PC-3 (cell line): ENCODE results near the gene S100PBP. TPM values are rescaled to one million over a fixed set of nuclear protein-coding genes. Genes with fewer than 3 reads are reported as not detected.

Source experiments
- ATAC-seq: fragments of 200-7000 bp; cut with Tn5 transposase; 2 replicates; pipeline ENCODE4 v1.9.1; 2020; ENCODE audit warnings: mild to moderate bottlenecking, moderate library complexity
- BruUV-seq: library from RNA; stranded (reverse); fragments of 400-500 nt; replicated peaks from 2 replicates; lab custom pipeline; 2021; lab: Mats Ljungman, UMichigan
- CTCF ChIA-PET: fragments of 300-600 bp; sonication (Branson Sonifier 250); formaldehyde crosslinking; loops from one replicate; lab custom pipeline; 2022; ENCODE audit warnings: antibody characterized with exemption; lab: Charles Lee
- POLR2A ChIA-PET: fragments of 300-600 bp; sonication (Branson Sonifier 250); formaldehyde crosslinking; loops from one replicate; lab custom pipeline; 2022; ENCODE audit warnings: antibody characterized with exemption; ENCODE audit not compliant: unreplicated experiment; lab: Charles Lee
- DNase-seq: peaks from one replicate; pipeline ENCODE4 v3.0.0-alpha.2; 2015
- H2AFZ ChIP-seq: fragments of 300-600 bp; sonication (generic); 2 replicates; pipeline ENCODE4 v1.6.0; 2016; ENCODE audit warnings: antibody characterized with exemption, low read length
- H3F3A ChIP-seq: fragments of 300-600 bp; sonication (generic); one replicate; pipeline ENCODE4 v1.6.0; 2017; ENCODE audit warnings: antibody characterized with exemption, low read length, control low read depth, mild to moderate bottlenecking; ENCODE audit not compliant: unreplicated experiment
- H3K27ac ChIP-seq: fragments of 300-600 bp; sonication (generic); 2 replicates; pipeline ENCODE4 v1.5.1; 2016; ENCODE audit warnings: mild to moderate bottlenecking, low read length
- H3K27me3 ChIP-seq: fragments of 300-600 bp; sonication (generic); 2 replicates; pipeline ENCODE4 v1.6.1; 2016; ENCODE audit warnings: low read length, mixed read lengths
- H3K36me3 ChIP-seq: fragments of 300-600 bp; sonication (generic); 2 replicates; pipeline ENCODE4 v1.6.1; 2016; ENCODE audit warnings: low read depth, mixed run types, low read length, mixed read lengths
- H3K4me1 ChIP-seq: fragments of 300-600 bp; sonication (generic); 2 replicates; pipeline ENCODE4 v1.5.1; 2016; ENCODE audit warnings: low read length; ENCODE audit not compliant: insufficient read depth
- H3K4me2 ChIP-seq: fragments of 300-600 bp; sonication (generic); 2 replicates; pipeline ENCODE4 v1.6.0; 2016; ENCODE audit warnings: low read length
- H3K4me3 ChIP-seq: fragments of 300-600 bp; sonication (generic); 2 replicates; pipeline ENCODE4 v1.5.1; 2016; ENCODE audit warnings: mild to moderate bottlenecking, low read length, mixed read lengths
- H3K79me2 ChIP-seq: fragments of 300-600 bp; sonication (generic); 2 replicates; pipeline ENCODE4 v1.6.1; 2017; ENCODE audit warnings: low read length, mixed read lengths
- H3K9ac ChIP-seq: fragments of 300-600 bp; sonication (generic); 2 replicates; pipeline ENCODE4 v1.6.0; 2016; ENCODE audit warnings: mild to moderate bottlenecking, low read length
- H3K9me2 ChIP-seq: fragments of 300-600 bp; sonication (generic); replicated peaks from 2 replicates; pipeline ENCODE4 v1.6.1; 2016; ENCODE audit warnings: mixed run types, low read length, mixed read lengths
- H3K9me3 ChIP-seq: fragments of 300-600 bp; sonication (generic); 2 replicates; pipeline ENCODE4 v1.6.1; 2016; ENCODE audit warnings: low read length, mixed read lengths
- H4K20me1 ChIP-seq: fragments of 300-600 bp; sonication (generic); 2 replicates; pipeline ENCODE4 v1.6.1; 2016; ENCODE audit warnings: low read length, mixed read lengths
- EZH2 ChIP-seq: fragments of 300-600 bp; sonication (generic); IDR thresholded peaks from one replicate; pipeline ENCODE4 v1.6.1; 2017; ENCODE audit warnings: antibody characterized with exemption, mild to moderate bottlenecking, low read length; ENCODE audit not compliant: unreplicated experiment
- EZH2phosphoT487 ChIP-seq: fragments of 300-600 bp; sonication (generic); IDR thresholded peaks from 2 replicates; pipeline ENCODE4 v1.6.1; 2018; ENCODE audit warnings: mild to moderate bottlenecking, antibody characterized with exemption, low read length, borderline replicate concordance
- intact Hi-C: fragments of 100-400 bp; cut with micrococcal nuclease; formaldehyde crosslinking; loops from 2 replicates; pipeline ENCODE4 v1.9.0; 2023
- total RNA-seq: library from RNA; depleted of rRNA; stranded (reverse); fragments of >200 nt; gene quantifications from 2 replicates; pipeline ENCODE4 v1.2.3, GENCODE V29; 2014
- TF ChIP-seq, protein P1 (sequence below): fragments of 300-600 bp; sonication (generic); conservative IDR thresholded peaks from 2 replicates; pipeline ENCODE4 v1.5.1; 2017; ENCODE audit warnings: antibody characterized with exemption, low read depth, mild to moderate bottlenecking, low read length

Gene S100PBP
- total RNA-seq, 1 experiment from 2014 or later = 13.2 TPM

DNA sequence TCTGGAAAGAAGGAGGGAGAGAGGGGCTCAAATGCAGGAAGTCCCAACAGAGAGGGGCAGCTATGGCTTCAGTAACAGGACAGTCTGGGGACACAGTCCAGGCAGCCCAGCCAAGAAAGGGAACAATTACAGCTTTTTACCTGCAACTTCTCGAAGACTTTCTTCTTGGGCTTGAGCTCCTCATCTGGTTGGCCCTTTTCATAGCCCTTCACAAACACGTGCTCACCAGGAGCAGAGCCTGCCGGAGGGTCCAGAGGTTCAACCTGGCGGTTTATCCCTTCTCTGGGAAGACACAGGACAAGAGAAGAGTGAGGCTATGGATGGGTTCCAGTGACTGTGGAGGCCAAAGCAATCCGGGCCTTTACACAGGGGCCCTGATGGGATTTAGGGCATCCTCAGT is 38.2 kb upstream of the S100PBP start:
- Histone ChIP-seq H3K9ac (no peak overlapping the region), H4K20me1 (no peaks in the 10 kb centered on the region), H3K27me3 (no peaks in the 10 kb centered on the region), H2AFZ (no peak overlapping the region), H3K27ac (no peak overlapping the region), H3K4me1 (peaks cover 25% of the 10 kb centered on the region), H3K36me3 (peaks cover 50% of the 10 kb centered on the region), H3K9me2 (no peaks in the 10 kb centered on the region), H3K4me3 (no peak overlapping the region), H3K79me2 (no peaks in the 10 kb centered on the region), H3F3A (no peaks in the 10 kb centered on the region), H3K9me3 (no peaks in the 10 kb centered on the region), H3K4me2 (no peak overlapping the region)
- BruUV-seq = no TSS peak
- TF ChIP-seq EZH2phosphoT487 (no peak), EZH2 (no peak)
- TF ChIP-seq, protein P1, sequence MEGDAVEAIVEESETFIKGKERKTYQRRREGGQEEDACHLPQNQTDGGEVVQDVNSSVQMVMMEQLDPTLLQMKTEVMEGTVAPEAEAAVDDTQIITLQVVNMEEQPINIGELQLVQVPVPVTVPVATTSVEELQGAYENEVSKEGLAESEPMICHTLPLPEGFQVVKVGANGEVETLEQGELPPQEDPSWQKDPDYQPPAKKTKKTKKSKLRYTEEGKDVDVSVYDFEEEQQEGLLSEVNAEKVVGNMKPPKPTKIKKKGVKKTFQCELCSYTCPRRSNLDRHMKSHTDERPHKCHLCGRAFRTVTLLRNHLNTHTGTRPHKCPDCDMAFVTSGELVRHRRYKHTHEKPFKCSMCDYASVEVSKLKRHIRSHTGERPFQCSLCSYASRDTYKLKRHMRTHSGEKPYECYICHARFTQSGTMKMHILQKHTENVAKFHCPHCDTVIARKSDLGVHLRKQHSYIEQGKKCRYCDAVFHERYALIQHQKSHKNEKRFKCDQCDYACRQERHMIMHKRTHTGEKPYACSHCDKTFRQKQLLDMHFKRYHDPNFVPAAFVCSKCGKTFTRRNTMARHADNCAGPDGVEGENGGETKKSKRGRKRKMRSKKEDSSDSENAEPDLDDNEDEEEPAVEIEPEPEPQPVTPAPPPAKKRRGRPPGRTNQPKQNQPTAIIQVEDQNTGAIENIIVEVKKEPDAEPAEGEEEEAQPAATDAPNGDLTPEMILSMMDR = no peak
- POLR2A ChIA-PET = no interaction called here
- ATAC-seq (no peak), DNase-seq (no peak)
- CTCF ChIA-PET = no interaction called here
- intact Hi-C loops = no loop called here

DNA sequence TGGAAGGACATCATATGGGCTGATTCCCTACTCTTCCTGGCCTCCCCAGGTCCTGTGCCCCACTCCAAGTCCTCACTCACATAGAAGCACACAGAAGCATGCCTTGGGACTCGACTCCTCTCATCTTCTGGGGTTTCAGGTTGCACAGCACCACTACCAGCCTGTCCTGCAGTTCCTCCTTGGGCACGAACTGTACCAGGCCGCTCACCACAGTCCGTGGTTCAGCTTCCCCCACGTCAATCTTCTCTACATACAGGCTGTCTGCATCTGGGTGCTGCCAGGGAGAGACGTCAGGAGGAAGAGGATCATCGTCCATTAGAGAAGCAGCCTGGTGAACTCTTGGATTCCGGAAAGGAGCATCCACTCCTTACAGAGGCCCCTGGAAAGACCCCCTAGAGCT is 37.4 kb upstream of the S100PBP start:
- Histone ChIP-seq H3K9ac (no peak overlapping the region), H3K36me3 (peaks cover 55% of the 10 kb centered on the region), H3K4me3 (no peak overlapping the region), H3K79me2 (no peaks in the 10 kb centered on the region), H3K4me2 (no peak overlapping the region), H3K27me3 (no peaks in the 10 kb centered on the region), H3K9me2 (no peaks in the 10 kb centered on the region), H3K4me1 (peaks cover 22% of the 10 kb centered on the region), H4K20me1 (no peaks in the 10 kb centered on the region), H3K27ac (no peak overlapping the region; the same call in 1 of the 2 replicates), H3F3A (no peaks in the 10 kb centered on the region), H3K9me3 (no peaks in the 10 kb centered on the region), H2AFZ (no peak overlapping the region)
- no peak for DNase-seq
- TF ChIP-seq, protein P1 = no peak
- TF ChIP-seq EZH2 (no peak), EZH2phosphoT487 (no peak)
- intact Hi-C loops = no loop called here
- ChIA-PET CTCF (no interaction called here), POLR2A (no interaction called here)
- ATAC-seq = no peak
- BruUV-seq = no TSS peak

- peak; percentile 34 for ATAC-seq
- peak; percentile 55 for DNase-seq
- POLR2A ChIA-PET = no interaction called here
Measured at GRCh38 chr1:32780628-32781234, 36.7 kb upstream of the S100PBP start.

More at GRCh38 chr1:32780628-32781234, 36.7 kb upstream of the S100PBP start:
- Histone ChIP-seq H2AFZ (no peak overlapping the region), H3K9ac (no peak overlapping the region), H3K4me1 (peaks cover 14% of the 10 kb centered on the region), H3F3A (no peaks in the 10 kb centered on the region), H3K36me3 (peaks cover 52% of the 10 kb centered on the region), H3K9me3 (no peaks in the 10 kb centered on the region), H3K4me2 (no peak overlapping the region), H3K27ac (peak overlapping the region; percentile 41), H3K9me2 (no peaks in the 10 kb centered on the region), H3K4me3 (no peak overlapping the region), H4K20me1 (no peaks in the 10 kb centered on the region), H3K27me3 (no peaks in the 10 kb centered on the region), H3K79me2 (no peaks in the 10 kb centered on the region)
- no TSS peak for BruUV-seq
- TF ChIP-seq, protein P1 = no peak
- TF ChIP-seq EZH2 (no peak), EZH2phosphoT487 (no peak)
- CTCF ChIA-PET = no interaction called here
- intact Hi-C loops = no loop called here
